Activated CD4-positive, alpha-beta T cell treated with anti-CD3 and anti-CD28 coated beads, Interleukin-2, amount 10 ng/mL, durations not matched to agents 7 days and 5 days (primary cell): ENCODE data around the gene ZNF608. TPM values are rescaled to one million over a fixed set of nuclear protein-coding genes. Genes with fewer than 3 reads are reported as not detected.

Experiments used
- CTCF ChIA-PET: fragments of 350-600 bp; sonication (Branson Sonifier 250); formaldehyde crosslinking; loops from one replicate; lab custom pipeline; 2021; ENCODE audit warnings: antibody characterized with exemption; lab: Charles Lee
- POLR2A ChIA-PET: fragments of 350-600 bp; sonication (Branson Sonifier 250); formaldehyde crosslinking; loops from one replicate; lab custom pipeline; 2021; ENCODE audit warnings: antibody characterized with exemption; lab: Charles Lee
- DNase-seq: peaks from one replicate; pipeline ENCODE4 v3.0.0-alpha.2; 2020
- H3K27ac Mint-ChIP-seq: one replicate; pipeline ENCODE4 v1.8.0; 2021; ENCODE audit warnings: mild to moderate bottlenecking, moderate library complexity, mixed read lengths
- H3K27me3 Mint-ChIP-seq: one replicate; pipeline ENCODE4 v1.8.0; 2021; ENCODE audit warnings: mixed read lengths
- H3K36me3 Mint-ChIP-seq: one replicate; pipeline ENCODE4 v1.8.0; 2021; ENCODE audit warnings: low read depth, mixed read lengths
- H3K4me1 Mint-ChIP-seq: one replicate; pipeline ENCODE4 v1.8.0; 2021; ENCODE audit warnings: mixed read lengths
- H3K4me3 Mint-ChIP-seq: one replicate; pipeline ENCODE4 v1.8.0; 2021; ENCODE audit warnings: mild to moderate bottlenecking, moderate library complexity, mixed read lengths
- H3K9me3 Mint-ChIP-seq: one replicate; pipeline ENCODE4 v1.8.0; 2021; ENCODE audit warnings: mixed read lengths
- total RNA-seq, 2 experiments: library from RNA; stranded (reverse); gene quantifications; one replicate each; pipeline ENCODE4 v1.2.3, GENCODE V29; 2021

ZNF608 gene
- total RNA-seq, 2 experiments from 2014 or later = not detected

DNA sequence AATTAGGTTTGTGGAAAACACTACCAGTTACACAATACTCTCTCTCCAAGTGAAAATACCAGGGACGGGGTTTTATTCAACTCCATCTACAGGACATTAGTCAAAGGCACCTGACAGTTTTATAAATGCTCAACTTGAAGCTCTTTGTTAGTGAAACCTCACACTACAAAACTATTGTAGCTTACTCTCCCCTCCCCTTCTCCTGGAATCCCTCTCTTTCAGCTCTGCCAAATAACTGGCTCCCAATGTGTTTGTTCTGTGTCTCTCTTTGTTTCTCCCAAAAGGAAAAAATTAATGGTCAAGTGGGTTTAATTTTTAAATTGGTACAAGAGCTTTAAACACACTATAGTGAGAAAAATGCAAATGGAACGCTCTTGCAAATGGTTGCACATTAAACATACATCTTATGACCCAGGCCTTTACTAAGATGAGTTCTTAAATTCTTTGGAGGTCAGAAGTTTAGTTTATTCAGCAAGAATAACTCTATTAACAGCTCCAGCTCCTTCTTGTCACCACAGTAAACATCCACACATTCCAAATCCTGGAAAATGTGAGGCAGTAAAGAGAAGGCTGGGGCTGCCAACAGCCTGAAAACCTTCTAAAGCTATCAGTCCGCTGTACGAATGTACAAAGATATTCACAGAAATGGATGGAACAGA lies 48.4 kb downstream of the ZNF608 start:
- H3K27me3 Mint-ChIP-seq = peaks cover 2% of the 10 kb centered on the region
- no peaks in the 10 kb centered on the region for H3K4me1 Mint-ChIP-seq
- no peaks in the 10 kb centered on the region for H3K9me3 Mint-ChIP-seq
- no peak overlapping the region for H3K4me3 Mint-ChIP-seq
- no peaks in the 10 kb centered on the region for H3K36me3 Mint-ChIP-seq
- ChIA-PET CTCF (no interaction called here), POLR2A (no interaction called here)
- DNase-seq = no peak
- H3K27ac Mint-ChIP-seq = no peak overlapping the region

DNA sequence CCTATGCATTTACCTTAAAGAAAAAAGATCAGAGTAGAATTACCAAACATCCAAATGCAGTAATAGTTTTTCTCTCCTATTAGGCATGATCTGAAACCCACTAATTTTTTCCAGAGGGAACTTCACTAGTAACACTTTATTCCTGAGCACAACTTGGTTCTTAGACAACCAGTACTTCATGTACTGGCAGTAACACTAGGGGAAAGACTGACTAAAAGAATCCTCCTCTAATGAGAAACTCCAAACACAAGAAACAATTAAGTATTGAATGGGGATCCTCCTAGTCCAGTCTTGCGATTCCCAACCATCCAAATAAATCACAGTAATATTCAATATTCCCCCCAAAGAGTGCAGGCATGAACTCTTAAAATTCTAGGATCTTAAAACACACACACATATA lies 48.9 kb downstream of the ZNF608 start:
- DNase-seq = no peak
- H3K27me3 Mint-ChIP-seq = peaks cover 2% of the 10 kb centered on the region
- CTCF ChIA-PET = no interaction called here
- no peaks in the 10 kb centered on the region for H3K4me1 Mint-ChIP-seq
- H3K4me3 Mint-ChIP-seq = no peak overlapping the region
- H3K9me3 Mint-ChIP-seq = no peaks in the 10 kb centered on the region
- no peaks in the 10 kb centered on the region for H3K36me3 Mint-ChIP-seq
- no peak overlapping the region for H3K27ac Mint-ChIP-seq
- POLR2A ChIA-PET = no interaction called here

DNA sequence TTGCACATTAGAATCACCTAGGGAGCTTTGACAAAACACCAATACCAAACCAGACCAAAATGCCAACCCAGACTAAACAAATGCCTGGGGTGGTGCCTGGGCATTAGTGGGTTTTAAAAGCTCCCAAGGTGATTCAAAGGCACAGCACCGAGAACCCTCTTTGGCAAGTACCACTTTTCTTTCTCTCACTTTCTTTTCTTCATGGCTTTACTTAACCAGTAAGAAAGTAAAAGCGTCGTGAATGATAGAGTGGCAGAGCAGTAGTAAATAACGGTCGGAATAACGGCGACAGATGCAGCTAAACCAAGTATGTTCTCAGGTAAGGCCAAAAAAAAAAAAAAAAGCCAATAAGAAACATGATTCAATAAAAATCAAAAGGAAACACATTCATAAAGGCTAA lies 49.5 kb downstream of the ZNF608 start:
- H3K36me3 Mint-ChIP-seq = no peaks in the 10 kb centered on the region
- no peak overlapping the region for H3K4me3 Mint-ChIP-seq
- POLR2A ChIA-PET = no interaction called here
- DNase-seq = no peak
- peaks cover 2% of the 10 kb centered on the region for H3K27me3 Mint-ChIP-seq
- no peaks in the 10 kb centered on the region for H3K4me1 Mint-ChIP-seq
- CTCF ChIA-PET = no interaction called here
- H3K9me3 Mint-ChIP-seq = no peaks in the 10 kb centered on the region
- no peak overlapping the region for H3K27ac Mint-ChIP-seq
